Parathyroid adenoma (tissue), 2 donors: ENCODE data around the gene ERC1.

Experiments
- H2AFZ ChIP-seq: fragments of 300-600 bp; sonication (generic); one replicate; pipeline ENCODE4 v1.7.0; 2017; ENCODE audit warnings: antibody characterized with exemption, mild to moderate bottlenecking
- H3K27ac ChIP-seq: fragments of 300-600 bp; sonication (generic); one replicate; pipeline ENCODE4 v1.7.0; 2017
- H3K27me3 ChIP-seq: fragments of 300-600 bp; sonication (generic); one replicate; pipeline ENCODE4 v1.7.0; 2017; ENCODE audit warnings: low read length; ENCODE audit not compliant: control insufficient read depth, insufficient read depth
- H3K36me3 ChIP-seq: fragments of 300-600 bp; sonication (generic); one replicate; pipeline ENCODE4 v1.7.0; 2017; ENCODE audit warnings: low read length; ENCODE audit not compliant: control insufficient read depth, insufficient read depth
- H3K4me1 ChIP-seq: fragments of 300-600 bp; sonication (generic); one replicate; pipeline ENCODE4 v1.7.0; 2017; ENCODE audit warnings: control low read depth
- H3K4me2 ChIP-seq: fragments of 300-600 bp; sonication (generic); one replicate; pipeline ENCODE4 v1.7.0; 2017; ENCODE audit warnings: low read length
- H3K4me3 ChIP-seq: fragments of 300-600 bp; sonication (generic); one replicate; pipeline ENCODE4 v1.7.0; 2017; ENCODE audit warnings: low read depth, low read length
- H3K79me2 ChIP-seq: fragments of 300-600 bp; sonication (generic); one replicate; pipeline ENCODE4 v1.7.0; 2017; ENCODE audit warnings: control low read depth
- H3K9ac ChIP-seq: fragments of 300-600 bp; sonication (generic); one replicate; pipeline ENCODE4 v1.7.0; 2017; ENCODE audit warnings: mild to moderate bottlenecking
- H3K9me3 ChIP-seq: fragments of 300-600 bp; sonication (generic); one replicate; pipeline ENCODE4 v1.7.0; 2017; ENCODE audit warnings: low read length; ENCODE audit not compliant: control insufficient read depth
- CTCF ChIP-seq: fragments of 300-600 bp; sonication (generic); IDR thresholded peaks from one replicate; pipeline ENCODE4 v1.7.0; 2017; ENCODE audit warnings: antibody characterized with exemption, mild to moderate bottlenecking
- donor health status: primary hyperparathyroidism.

ERC1 gene

GRCh38 chr12:1481906-1482305, 490.9 kb downstream of the ERC1 start:
- Histone ChIP-seq H3K79me2 (no peaks in the 10 kb centered on the region), H3K4me1 (no peaks in the 10 kb centered on the region), H3K27ac (no peak overlapping the region), H2AFZ (no peak overlapping the region), H3K36me3 (no peaks in the 10 kb centered on the region), H3K9me3 (no peaks in the 10 kb centered on the region), H3K9ac (no peak overlapping the region), H3K27me3 (no peaks in the 10 kb centered on the region), H3K4me2 (no peak overlapping the region), H3K4me3 (no peak overlapping the region)
- TF ChIP-seq CTCF, result no peak

GRCh38 chr12:1488908-1489381, 497.9 kb downstream of the ERC1 start:
- Histone ChIP-seq H3K9ac (no peak overlapping the region), H3K4me3 (no peak overlapping the region), H2AFZ (no peak overlapping the region), H3K27ac (no peak overlapping the region), H3K4me1 (no peaks in the 10 kb centered on the region), H3K9me3 (no peaks in the 10 kb centered on the region), H3K79me2 (no peaks in the 10 kb centered on the region), H3K4me2 (no peak overlapping the region), H3K36me3 (no peaks in the 10 kb centered on the region), H3K27me3 (no peaks in the 10 kb centered on the region)
- no peak for TF ChIP-seq CTCF

- H3K79me2 ChIP-seq, result no peaks in the 10 kb centered on the region
- no peak overlapping the region for H3K4me3 ChIP-seq
- H3K9ac ChIP-seq, result no peak overlapping the region
- no peak overlapping the region for H3K4me2 ChIP-seq
- no peaks in the 10 kb centered on the region for H3K4me1 ChIP-seq
- no peak overlapping the region for H3K27ac ChIP-seq
- no peak for TF ChIP-seq CTCF
- H3K9me3 ChIP-seq, result no peaks in the 10 kb centered on the region
- H2AFZ ChIP-seq, result no peak overlapping the region
- H3K36me3 ChIP-seq, result no peaks in the 10 kb centered on the region
- H3K27me3 ChIP-seq, result no peaks in the 10 kb centered on the region
Measured at GRCh38 chr12:1491983-1492697, 501.1 kb downstream of the ERC1 start.

- no peaks in the 10 kb centered on the region for H3K27me3 ChIP-seq
- H3K4me2 ChIP-seq, result no peak overlapping the region
- H3K4me1 ChIP-seq, result no peaks in the 10 kb centered on the region
- TF ChIP-seq CTCF, result no peak
- no peaks in the 10 kb centered on the region for H3K36me3 ChIP-seq
- H3K9ac ChIP-seq, result no peak overlapping the region
- H3K27ac ChIP-seq, result no peak overlapping the region
- H2AFZ ChIP-seq, result no peak overlapping the region
- no peaks in the 10 kb centered on the region for H3K9me3 ChIP-seq
- no peak overlapping the region for H3K4me3 ChIP-seq
- H3K79me2 ChIP-seq, result no peaks in the 10 kb centered on the region
Measured at GRCh38 chr12:1493781-1494565, 502.9 kb downstream of the ERC1 start.
